Thymus (tissue), 14 donors: ENCODE data around the gene JAG1. TPM values are rescaled to one million over a fixed set of nuclear protein-coding genes. Genes with fewer than 3 reads are reported as not detected.

Experiments
- DNase-seq, 9 donors: peaks; one replicate each; pipeline ENCODE4 v3.0.0-alpha.2; 2013; ENCODE audit warnings: low spot score in 9 of 9, low read depth in 6 of 9, missing footprints in 1 of 9
- H3K27ac ChIP-seq, 2 donors: one replicate each; pipeline ENCODE4 v1.5.1; 2013; ENCODE audit warnings: control low read depth in 1 of 2, low read depth in 1 of 2, low read length in 1 of 2, mild to moderate bottlenecking in 1 of 2, moderate library complexity in 1 of 2
- H3K27me3 ChIP-seq, 2 donors: one replicate each; pipeline ENCODE4 v1.5.1; 2013; ENCODE audit warnings: low read length in 1 of 2; ENCODE audit not compliant: control insufficient read depth in 2 of 2, insufficient read depth in 1 of 2
- H3K36me3 ChIP-seq, 2 donors: one replicate each; pipeline ENCODE4 v1.5.1; 2013; ENCODE audit warnings: low read length in 1 of 2, mild to moderate bottlenecking in 1 of 2, moderate library complexity in 1 of 2; ENCODE audit not compliant: control insufficient read depth in 2 of 2, insufficient read depth in 2 of 2
- H3K4me1 ChIP-seq, 2 donors: one replicate each; pipeline ENCODE4 v1.5.1; 2013; ENCODE audit warnings: low read length in 2 of 2; ENCODE audit not compliant: control insufficient read depth in 2 of 2, insufficient read depth in 2 of 2
- H3K4me3 ChIP-seq, 2 donors: one replicate each; pipeline ENCODE4 v1.5.1; 2013; ENCODE audit warnings: low read length in 2 of 2, control low read depth in 1 of 2, mild to moderate bottlenecking in 1 of 2
- H3K9me3 ChIP-seq, 2 donors: one replicate each; pipeline ENCODE4 v1.5.1; 2013; ENCODE audit warnings: low read length in 1 of 2, mild to moderate bottlenecking in 1 of 2; ENCODE audit not compliant: control insufficient read depth in 2 of 2, insufficient read depth in 1 of 2
- WGBS: extraction: QIAGEN DNeasy Blood & Tissue Kit; methylation state at CpG from one replicate; pipeline ENCODE4 v1.1.7; 2013; 5-methylcytosine and 5-hydroxymethylcytosine counted together
- long read RNA-seq, 10 donors: transcript quantifications; one replicate each; lab custom pipeline, GENCODE V29; 2026
- polyA plus RNA-seq: library from polyadenylated mRNA; stranded (reverse); fragments of 200-250 nt; gene quantifications from one replicate; pipeline ENCODE4 v1.2.3, GENCODE V29; 2013
- total RNA-seq: library from RNA; stranded (reverse); fragments of 120-200 nt; gene quantifications from one replicate; pipeline ENCODE4 v1.2.4, GENCODE V29; 2013
- donor health status: healthy.

Gene JAG1
- total RNA-seq: 8.1 TPM
- 18.4 TPM for polyA plus RNA-seq
- long read RNA-seq, donor 1: 0 reads
- long read RNA-seq, donor 2: 0 reads
- long read RNA-seq, donor 3, full-length matches to known transcripts: 1 of 1 reads
- long read RNA-seq, donor 3, partial matches to known transcripts: 0 of 1 reads
- long read RNA-seq, donor 3, other reads (novel, unspliced or antisense): 0 of 1 reads
- long read RNA-seq, donor 4: 0 reads
- long read RNA-seq, donor 5, full-length matches to known transcripts: 2 of 2 reads
- long read RNA-seq, donor 5, partial matches to known transcripts: 0 of 2 reads
- long read RNA-seq, donor 5, other reads (novel, unspliced or antisense): 0 of 2 reads
- long read RNA-seq, donor 6, full-length matches to known transcripts: 3 of 3 reads
- long read RNA-seq, donor 6, partial matches to known transcripts: 0 of 3 reads
- long read RNA-seq, donor 6, other reads (novel, unspliced or antisense): 0 of 3 reads
- long read RNA-seq, donor 7, full-length matches to known transcripts: 1 of 1 reads
- long read RNA-seq, donor 7, partial matches to known transcripts: 0 of 1 reads
- long read RNA-seq, donor 7, other reads (novel, unspliced or antisense): 0 of 1 reads
- long read RNA-seq, donor 8: 0 reads
- long read RNA-seq, donor 9, full-length matches to known transcripts: 1 of 1 reads
- long read RNA-seq, donor 9, partial matches to known transcripts: 0 of 1 reads
- long read RNA-seq, donor 9, other reads (novel, unspliced or antisense): 0 of 1 reads
- long read RNA-seq, donor 10: 0 reads

GRCh38 chr20:10673842-10674683 is at the start of gene JAG1:
Gene JAG1 (minus strand): TSS chr20:10673999. CDS start chr20:10673530, 469 bp downstream.
- WGBS: under 1% methylated on average over 84 of the region's 84 CpGs
- DNase-seq: peak; percentile 42 to 90 (median 75)
- H3K27me3 ChIP-seq: peaks cover 59 to 69% of the 10 kb centered on the region in 2 donors

DNA sequence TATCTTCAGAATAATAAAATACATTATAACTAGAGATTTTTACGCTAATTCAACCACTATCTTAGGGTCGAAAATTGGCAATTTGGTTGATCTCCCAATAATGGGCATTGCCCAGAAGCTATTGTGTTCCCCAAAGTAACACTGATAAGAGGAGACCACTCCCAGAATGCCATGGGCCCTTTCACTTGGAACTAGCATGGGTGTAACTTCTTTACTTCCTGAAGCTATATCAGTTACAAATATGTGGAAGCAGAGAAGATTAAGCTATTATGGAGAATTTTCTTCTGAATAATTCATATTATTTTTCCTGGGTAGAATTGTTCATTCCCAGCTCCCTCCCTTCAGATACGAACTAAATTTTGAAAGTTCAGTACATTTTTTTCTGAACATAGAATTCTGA is 48.2 kb upstream of the JAG1 start:
- no peaks in the 10 kb centered on the region for H3K4me1 ChIP-seq
- no peak for DNase-seq
- no peaks in the 10 kb centered on the region for H3K27me3 ChIP-seq
- H3K9me3 ChIP-seq: no peaks in the 10 kb centered on the region
- WGBS: 92% methylated on average over 3 of the region's 3 CpGs
- H3K36me3 ChIP-seq: no peaks in the 10 kb centered on the region
- H3K4me3 ChIP-seq: no peak overlapping the region
- H3K27ac ChIP-seq: no peak overlapping the region

More at GRCh38 chr20:10673842-10674683, at the start of gene JAG1:
- H3K4me1 ChIP-seq: peaks cover 2 to 26% of the 10 kb centered on the region in 2 donors
- no peaks in the 10 kb centered on the region for H3K36me3 ChIP-seq
- no peaks in the 10 kb centered on the region for H3K9me3 ChIP-seq
- H3K4me3 ChIP-seq: peak within 1 kb of the TSS; percentile 50 to 62
- H3K27ac ChIP-seq: peak within 1 kb of the TSS; percentile 76 to 84

DNA sequence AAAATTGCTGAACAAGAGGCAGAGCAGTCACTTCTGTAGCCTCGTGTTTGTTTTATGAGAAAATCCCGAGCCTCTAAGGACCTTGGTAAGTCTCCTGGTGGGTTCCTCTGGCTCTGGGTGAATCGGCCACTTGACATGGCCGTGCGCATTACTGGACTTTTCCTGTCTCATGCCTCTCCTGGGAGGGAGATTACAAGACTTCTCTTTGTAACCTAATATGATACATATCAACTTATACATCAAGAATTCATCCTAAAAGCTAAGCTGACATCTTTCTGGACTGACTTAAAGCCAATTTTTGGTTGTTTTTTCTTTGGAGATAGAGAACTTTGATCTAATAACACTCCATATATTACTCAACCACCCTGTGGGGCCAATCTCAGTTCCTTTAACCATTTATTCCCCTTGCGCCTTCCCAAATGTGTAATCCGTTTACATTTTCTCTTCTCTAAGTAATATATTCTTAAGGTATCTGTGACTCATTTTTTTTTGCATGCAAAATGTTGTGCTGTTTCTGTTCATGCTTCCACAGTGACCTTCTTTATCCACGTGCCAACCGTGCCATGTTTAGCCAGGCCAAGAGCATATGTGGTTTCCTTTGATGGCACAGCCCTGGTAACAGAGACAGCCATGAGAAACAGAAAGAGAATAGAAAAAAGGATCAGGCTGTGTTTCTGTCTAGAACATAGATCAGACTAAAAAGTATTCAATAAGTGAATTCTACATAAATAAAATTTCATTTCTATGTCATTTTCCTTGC is 47.5 kb upstream of the JAG1 start:
- H3K4me1 ChIP-seq: no peaks in the 10 kb centered on the region
- H3K27me3 ChIP-seq: no peaks in the 10 kb centered on the region
- H3K36me3 ChIP-seq: no peaks in the 10 kb centered on the region
- no peak for DNase-seq
- WGBS: 89% methylated on average over 9 of the region's 9 CpGs
- H3K9me3 ChIP-seq: no peaks in the 10 kb centered on the region
- H3K27ac ChIP-seq: no peak overlapping the region
- H3K4me3 ChIP-seq: no peak overlapping the region

DNA sequence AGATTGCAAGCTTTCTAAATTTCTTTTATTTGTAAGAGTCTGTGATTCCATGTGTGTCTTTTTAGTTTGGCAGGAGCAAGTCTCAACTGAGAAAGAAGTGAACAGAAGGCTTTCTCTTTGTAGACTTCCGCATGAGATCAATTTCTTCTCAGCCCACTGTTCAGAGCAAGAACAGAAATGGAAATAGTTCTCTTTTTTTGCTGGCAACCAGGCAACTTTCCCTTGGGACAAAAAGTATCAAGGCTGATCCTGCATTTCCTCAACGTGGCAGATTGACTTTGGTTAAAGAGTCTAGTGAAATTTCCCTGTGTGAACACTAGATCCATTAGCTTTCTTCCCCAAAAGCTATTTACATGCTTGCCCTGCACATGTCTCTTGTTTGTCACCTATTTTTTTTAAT is 46.8 kb upstream of the JAG1 start:
- H3K27ac ChIP-seq: no peak overlapping the region
- no peaks in the 10 kb centered on the region for H3K27me3 ChIP-seq
- DNase-seq: no peak
- H3K4me3 ChIP-seq: no peak overlapping the region
- no peaks in the 10 kb centered on the region for H3K4me1 ChIP-seq
- no peaks in the 10 kb centered on the region for H3K36me3 ChIP-seq
- 74% methylated on average over 2 of the region's 2 CpGs for WGBS
- H3K9me3 ChIP-seq: no peaks in the 10 kb centered on the region

- Histone ChIP-seq H3K9me3 (no peaks in the 10 kb centered on the region), H3K4me1 (no peaks in the 10 kb centered on the region), H3K27me3 (no peaks in the 10 kb centered on the region), H3K36me3 (no peaks in the 10 kb centered on the region), H3K27ac (no peak overlapping the region), H3K4me3 (no peak overlapping the region)
- no peak for DNase-seq
- WGBS: 93% methylated on average over 2 of the region's 2 CpGs
These were observed 46.1 kb upstream of the JAG1 start for GRCh38 chr20:10719740-10720385.

- WGBS: 90% methylated on average over 3 of the region's 3 CpGs
- DNase-seq: no peak
- no peaks in the 10 kb centered on the region for H3K9me3 ChIP-seq
- H3K36me3 ChIP-seq: no peaks in the 10 kb centered on the region
- H3K4me1 ChIP-seq: no peaks in the 10 kb centered on the region
- H3K4me3 ChIP-seq: no peak overlapping the region
- H3K27ac ChIP-seq: no peak overlapping the region
- H3K27me3 ChIP-seq: no peaks in the 10 kb centered on the region
These were observed 44.9 kb upstream of the JAG1 start for GRCh38 chr20:10718661-10719060.

DNA sequence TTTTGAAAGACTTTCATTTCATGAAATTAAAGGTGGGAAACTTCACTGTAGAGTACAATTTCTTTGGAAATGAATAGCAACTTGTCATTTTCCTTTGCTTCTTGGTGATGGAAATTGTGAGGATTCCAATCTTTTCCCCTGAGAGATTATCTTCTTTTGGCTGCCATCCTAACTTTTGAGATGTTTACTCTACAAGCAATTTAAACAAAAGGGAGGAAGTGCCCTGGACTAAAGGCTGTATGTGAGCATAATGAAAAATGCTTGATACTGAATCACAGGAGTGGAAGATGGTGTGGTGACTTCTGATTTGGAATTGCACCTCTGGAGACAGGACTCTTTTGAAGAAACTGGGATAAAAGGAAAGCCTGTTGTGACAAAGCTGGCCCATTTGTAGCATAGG is 43.1 kb upstream of the JAG1 start:
- no peaks in the 10 kb centered on the region for H3K36me3 ChIP-seq
- no peak overlapping the region for H3K27ac ChIP-seq
- H3K4me3 ChIP-seq: no peak overlapping the region
- DNase-seq: no peak
- no peaks in the 10 kb centered on the region for H3K4me1 ChIP-seq
- no peaks in the 10 kb centered on the region for H3K27me3 ChIP-seq
- H3K9me3 ChIP-seq: no peaks in the 10 kb centered on the region

DNA sequence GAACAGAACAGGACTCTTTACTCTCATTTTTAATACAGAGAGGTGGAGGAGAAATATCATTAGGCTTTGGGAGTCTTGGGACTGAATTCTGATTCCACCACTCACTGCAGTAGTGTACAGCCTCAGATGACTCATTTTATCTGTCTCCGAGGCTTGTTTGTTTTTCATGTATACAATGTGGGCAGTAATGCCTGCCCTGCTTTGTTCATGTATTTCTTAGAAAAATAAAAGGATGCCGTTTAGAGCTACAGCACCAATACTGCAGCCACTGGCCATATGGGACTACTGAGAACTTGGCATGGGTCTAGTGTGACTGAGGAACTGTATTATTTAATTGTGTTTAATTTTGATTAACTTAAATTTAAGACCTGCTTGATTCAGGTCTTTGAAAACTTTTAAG is 41.2 kb upstream of the JAG1 start:
- 96% methylated on average over 2 of the region's 2 CpGs for WGBS

More for the DNA sequence above, 41.2 kb upstream of the JAG1 start:
- no peaks in the 10 kb centered on the region for H3K4me1 ChIP-seq
- H3K36me3 ChIP-seq: no peaks in the 10 kb centered on the region
- H3K9me3 ChIP-seq: no peaks in the 10 kb centered on the region
- H3K27me3 ChIP-seq: no peaks in the 10 kb centered on the region
- no peak for DNase-seq
- no peak overlapping the region for H3K4me3 ChIP-seq
- no peak overlapping the region for H3K27ac ChIP-seq
